Caco-2 (cell line): ENCODE results near the gene SHROOM1. TPM values are rescaled to one million over a fixed set of nuclear protein-coding genes. Genes with fewer than 3 reads are reported as not detected.
"Not testable (repeated sequence)": the region's sequence is repeated elsewhere in the genome, so short reads cannot be mapped to it uniquely, and the experiment has no call there.

Source experiments
- BruUV-seq: library from RNA; stranded (reverse); fragments of 400-500 nt; replicated peaks from 2 replicates; lab custom pipeline; 2021; lab: Mats Ljungman, UMichigan
- CTCF ChIA-PET: fragments of 300-600 bp; sonication (Branson Sonifier 250); formaldehyde crosslinking; loops from one replicate; lab custom pipeline; 2022; ENCODE audit warnings: antibody characterized with exemption; lab: Charles Lee
- POLR2A ChIA-PET: fragments of 300-600 bp; sonication (Branson Sonifier 250); formaldehyde crosslinking; loops from one replicate; lab custom pipeline; 2022; ENCODE audit warnings: antibody characterized with exemption; lab: Charles Lee
- DNase-seq, 2 experiments: peaks; one replicate each; pipeline versions ENCODE4 v3.0.0 to v3.0.0-alpha.2; 2020 to 2022
- H3K27me3 ChIP-seq: replicated peaks from 2 replicates; pipeline ENCODE4 v1.6.0; 2011; ENCODE audit warnings: low read length; ENCODE audit not compliant: control insufficient read depth, insufficient read depth
- H3K36me3 ChIP-seq: 2 replicates; pipeline ENCODE4 v1.5.1; 2011; ENCODE audit warnings: low read length; ENCODE audit not compliant: control insufficient read depth, insufficient read depth
- H3K4me1 ChIP-seq: fragments of 250-450 bp; sonication (Bioruptor Pico); 2 replicates; pipeline ENCODE4 v1.5.1; 2020; ENCODE audit warnings: mild to moderate bottlenecking
- H3K4me3 ChIP-seq: 2 replicates; pipeline ENCODE4 v1.5.1; 2011; ENCODE audit warnings: low read depth, mild to moderate bottlenecking, control low read depth, low read length
- H3K9me3 ChIP-seq: fragments of 250-450 bp; sonication (Bioruptor Pico); 2 replicates; pipeline ENCODE4 v1.5.1; 2020; ENCODE audit warnings: mild to moderate bottlenecking, moderate library complexity
- H3K27ac Mint-ChIP-seq: one replicate; pipeline ENCODE4 v1.8.0; 2022; ENCODE audit warnings: mixed read lengths; ENCODE audit not compliant: unreplicated experiment
- H3K27me3 Mint-ChIP-seq: one replicate; pipeline ENCODE4 v1.8.0; 2022; ENCODE audit warnings: mixed read lengths; ENCODE audit not compliant: insufficient read depth, unreplicated experiment
- H3K36me3 Mint-ChIP-seq: one replicate; pipeline ENCODE4 v1.8.0; 2022; ENCODE audit warnings: mild to moderate bottlenecking, mixed read lengths; ENCODE audit not compliant: insufficient read depth, unreplicated experiment
- H3K4me1 Mint-ChIP-seq: one replicate; pipeline ENCODE4 v1.8.0; 2022; ENCODE audit warnings: low read depth, mixed read lengths; ENCODE audit not compliant: unreplicated experiment
- H3K4me3 Mint-ChIP-seq: one replicate; pipeline ENCODE4 v1.8.0; 2022; ENCODE audit warnings: mild to moderate bottlenecking, moderate library complexity, mixed read lengths; ENCODE audit not compliant: unreplicated experiment
- H3K9me3 Mint-ChIP-seq: one replicate; pipeline ENCODE4 v1.8.0; 2022; ENCODE audit warnings: mixed read lengths; ENCODE audit not compliant: unreplicated experiment
- CTCF ChIP-seq, 2 experiments: fragments of 200-600 bp in 1 of 2; IDR thresholded peaks; 1 replicate in 1 of 2; 2 replicates in 1 of 2; pipeline versions ENCODE4 v1.5.1 to v1.8.0; 2011 to 2022; ENCODE audit warnings: antibody characterized with exemption in 1 of 2, control low read depth in 1 of 2, inconsistent platforms in 1 of 2, low read depth in 1 of 2, low read length in 1 of 2, mild to moderate bottlenecking in 1 of 2, moderate library complexity in 1 of 2; ENCODE audit not compliant: insufficient read depth in 1 of 2, severe bottlenecking in 1 of 2, unreplicated experiment in 1 of 2
- intact Hi-C: fragments of 100-400 bp; cut with micrococcal nuclease; formaldehyde crosslinking; loops from one replicate; pipeline ENCODE4 v1.10.0; 2022; ENCODE audit not compliant: unreplicated experiment
- total RNA-seq: library from RNA; stranded (reverse); gene quantifications from 2 replicates; pipeline ENCODE4 v1.2.3, GENCODE V29; 2022

SHROOM1 gene
- total RNA-seq, 1 experiment from 2014 or later = 17.4 TPM

- H3K36me3 Mint-ChIP-seq, H3K27ac Mint-ChIP-seq, H3K36me3 ChIP-seq, BruUV-seq, H3K4me3 ChIP-seq, DNase-seq, H3K27me3 Mint-ChIP-seq, POLR2A ChIA-PET, H3K9me3 Mint-ChIP-seq, H3K9me3 ChIP-seq, H3K27me3 ChIP-seq, H3K4me3 Mint-ChIP-seq: not testable (repeated sequence)
- peaks cover 22% of the 10 kb centered on the region for H3K4me1 Mint-ChIP-seq
- H3K4me1 ChIP-seq = peaks cover 16% of the 10 kb centered on the region
- CTCF ChIA-PET = interaction anchor here (2.4 kb wide), 1 partner anchor 13 kb away, joined by 10 read pairs; no protein-coding TSS in a partner anchor
- intact Hi-C loops = loop anchor here (2.0 kb wide), 1 partner anchor 29 kb away; the partner anchor contains the start of gene SEPTIN8
Measured at GRCh38 chr5:132805872-132806271, 24.6 kb downstream of the SHROOM1 start.

GRCh38 chr5:132804219-132804618 is 26.2 kb downstream of the SHROOM1 start:
- H3K4me1 Mint-ChIP-seq = peaks cover 28% of the 10 kb centered on the region
- BruUV-seq, H3K27me3 Mint-ChIP-seq, H3K36me3 ChIP-seq, intact Hi-C loops, DNase-seq, H3K4me3 Mint-ChIP-seq, H3K4me3 ChIP-seq, H3K9me3 ChIP-seq, H3K36me3 Mint-ChIP-seq, CTCF ChIA-PET, H3K27me3 ChIP-seq, H3K27ac Mint-ChIP-seq, POLR2A ChIA-PET, H3K9me3 Mint-ChIP-seq: not testable (repeated sequence)
- peaks cover 27% of the 10 kb centered on the region for H3K4me1 ChIP-seq

GRCh38 chr5:132802685-132803066 is 27.8 kb downstream of the SHROOM1 start:
- BruUV-seq, POLR2A ChIA-PET, intact Hi-C loops: not testable (repeated sequence)

GRCh38 chr5:132802044-132802684 is 28.3 kb downstream of the SHROOM1 start:
- Mint-ChIP-seq H3K36me3 (no peaks in the 10 kb centered on the region), H3K27me3 (no peaks in the 10 kb centered on the region), H3K27ac (no peak overlapping the region), H3K4me1 (peaks cover 22% of the 10 kb centered on the region), H3K4me3 (no peak overlapping the region), H3K9me3 (no peaks in the 10 kb centered on the region)
- no peak for DNase-seq
- Histone ChIP-seq H3K36me3 (no peaks in the 10 kb centered on the region), H3K27me3 (no peaks in the 10 kb centered on the region), H3K4me1 (peaks cover 28% of the 10 kb centered on the region), H3K9me3 (no peaks in the 10 kb centered on the region), H3K4me3 (no peak overlapping the region)
- no peak for TF ChIP-seq CTCF (IDR thresholded peaks at IDR 0.05; ENCODE audit: insufficient read depth in 1 of 2, low read depth in 1 of 2, low read length in 1 of 2, severe bottlenecking in 1 of 2, unreplicated experiment in 1 of 2)
- no TSS peak for BruUV-seq
- POLR2A ChIA-PET = no interaction called here
- CTCF ChIA-PET = interaction anchor here (0.6 to 2.6 kb wide), 3 partner anchors 18 to 48 kb away, joined by 3 to 14 read pairs (median 4); no protein-coding TSS in a partner anchor
- intact Hi-C loops = no loop called here

More at GRCh38 chr5:132802685-132803066, 27.8 kb downstream of the SHROOM1 start:
- not testable (repeated sequence) for H3K27me3 Mint-ChIP-seq, H3K36me3 ChIP-seq, DNase-seq, H3K36me3 Mint-ChIP-seq, H3K27ac Mint-ChIP-seq, H3K9me3 Mint-ChIP-seq, H3K4me3 Mint-ChIP-seq, H3K27me3 ChIP-seq, H3K9me3 ChIP-seq, H3K4me3 ChIP-seq
- CTCF ChIA-PET = interaction anchor here (1.8 to 2.6 kb wide), 2 partner anchors 17 to 48 kb away, joined by 4 to 14 read pairs; no protein-coding TSS in a partner anchor
- peaks cover 27% of the 10 kb centered on the region for H3K4me1 Mint-ChIP-seq
- peaks cover 32% of the 10 kb centered on the region for H3K4me1 ChIP-seq
